Upper lobe of left lung (tissue), 4 donors: ENCODE results near the gene SLC51B.

Experiments used
- CTCF ChIP-seq, 6 experiments: fragments of 450-650 bp in 4 of 6; fragments of 200-600 bp in 2 of 6; sonication (generic) in 2 of 6; IDR thresholded peaks; one replicate each; pipeline ENCODE4 v1.5.1; 2016 to 2019; ENCODE audit warnings: antibody characterized with exemption in 6 of 6
- EP300 ChIP-seq, 4 donors: sonication (generic); formaldehyde crosslinking; IDR thresholded peaks; one replicate each; pipeline ENCODE4 v1.5.1; 2017; ENCODE audit warnings: antibody characterized with exemption in 4 of 4, control low read depth in 2 of 4
- POLR2A ChIP-seq, 4 donors: fragments of 450-650 bp; IDR thresholded peaks; one replicate each; pipeline ENCODE4 v1.5.1; 2016 to 2017; ENCODE audit warnings: antibody characterized with exemption in 4 of 4, mild to moderate bottlenecking in 2 of 4
- POLR2AphosphoS5 ChIP-seq, 2 donors: sonication (generic); formaldehyde crosslinking; IDR thresholded peaks; one replicate each; pipeline ENCODE4 v1.5.1; 2017; ENCODE audit warnings: antibody characterized with exemption in 2 of 2

DNA sequence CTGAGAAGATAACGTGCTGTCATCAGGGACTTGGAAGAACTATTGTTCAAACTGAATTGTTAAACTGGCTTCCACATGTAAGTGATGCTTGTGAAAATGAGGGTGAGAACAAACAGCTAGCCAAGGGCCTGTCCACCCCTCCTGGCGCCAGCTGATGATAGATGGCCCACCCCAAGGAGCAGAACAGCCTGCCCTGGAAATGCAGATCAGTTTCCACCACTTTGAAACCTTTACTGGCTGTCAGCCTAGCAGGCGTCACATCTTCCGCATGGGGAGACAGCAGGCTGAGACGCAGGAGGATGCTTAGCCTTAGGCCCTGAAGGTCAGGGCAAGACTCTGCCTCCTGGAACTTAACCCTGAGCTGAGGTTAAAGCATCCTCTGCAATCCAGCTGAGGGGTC is 6.4 kb upstream of the SLC51B start:
- TF ChIP-seq CTCF (IDR thresholded peaks at IDR 0.05) (no peak), POLR2A (IDR thresholded peaks at IDR 0.05) (no peak), EP300 (IDR thresholded peaks at IDR 0.05) (no peak), POLR2AphosphoS5 (IDR thresholded peaks at IDR 0.05) (no peak)
